ENCODE measurements around the gene H2BK1. TPM values are rescaled to one million over a fixed set of nuclear protein-coding genes. Genes with fewer than 3 reads are reported as not detected.
A peak's percentile ranks its signal among the peaks of the same experiment; 100 is the strongest.

Gene H2BK1
- polyA plus RNA-seq, 3 donors: not detected

DNA sequence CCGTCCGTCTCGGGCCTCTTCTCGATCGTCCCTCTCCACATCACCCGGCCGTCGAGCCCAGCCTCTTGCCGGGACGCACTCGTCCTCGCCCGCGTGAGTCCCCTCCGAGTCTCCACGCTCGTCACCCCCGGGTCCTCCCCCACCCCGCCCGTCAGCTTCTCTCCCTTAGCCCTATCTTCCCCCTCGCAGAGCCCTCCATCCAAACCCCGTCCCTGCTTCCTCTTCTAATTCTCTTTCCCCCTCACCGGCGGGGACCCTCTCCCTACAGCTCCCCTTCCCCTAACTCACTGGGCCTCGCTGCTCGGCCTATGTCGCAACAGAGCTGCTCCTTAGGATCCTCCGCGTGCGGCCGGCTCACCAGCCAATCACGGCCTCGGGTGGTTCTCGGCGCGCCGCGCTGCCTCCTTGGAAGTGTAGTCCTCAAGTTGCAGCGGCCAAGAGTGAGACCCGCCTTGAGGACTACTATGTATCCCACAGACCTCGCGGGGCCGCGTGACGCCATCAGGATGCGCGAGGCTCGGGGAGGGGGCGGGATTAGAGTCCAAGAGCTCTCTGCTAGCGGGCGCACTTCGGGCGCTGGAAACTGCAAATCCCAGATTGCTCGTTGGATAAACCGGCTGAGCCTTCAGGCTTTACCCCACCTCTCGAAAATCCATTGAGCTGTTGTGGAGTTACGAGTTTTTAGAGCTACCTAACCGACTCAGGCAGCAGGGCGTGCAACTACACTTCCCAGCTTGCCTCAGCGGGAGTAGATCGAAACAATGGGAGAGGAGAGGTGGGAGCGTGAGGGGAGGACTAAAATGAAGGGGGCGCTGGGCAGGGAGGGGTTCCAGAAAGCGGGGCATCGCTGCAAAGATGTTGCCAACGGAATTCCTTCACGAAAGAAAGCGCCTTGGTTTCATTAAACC, 16.8 kb upstream of the H2BK1 start, which contains the start of gene ABCF2:
ABCF2 (minus strand) TSS at position 331 of the 908 bp plus-strand sequence. CDS start 747 bp downstream, outside the sequence.
- Mint-ChIP-seq H3K4me3 (peak within 1 kb of the TSS; percentile 93 to 96), H3K4me1 (peaks cover 34% of the 10 kb centered on the region), H3K27me3 (ENCODE audit: low read depth in 3 of 3) (peaks cover 0 to 3% (median 1%) of the 10 kb centered on the region in 3 donors), H3K27ac (peak within 1 kb of the TSS; percentile 90 to 97 (median 93)), H3K9me3 (no peaks in the 10 kb centered on the region), H3K36me3 (peaks cover 32 to 33% of the 10 kb centered on the region in 2 donors)
- Histone ChIP-seq H3K27ac (ENCODE audit: low read depth in 1 of 2, low read length in 2 of 2) (peak within 1 kb of the TSS; percentile 51 to 85), H3K9ac (ENCODE audit: insufficient read depth, low read length, poor library complexity, severe bottlenecking) (peak within 1 kb of the TSS; percentile 71), H3K4me3 (replicated peaks in 1 of 3; ENCODE audit: low read depth in 2 of 3, low read length in 3 of 3) (peak within 1 kb of the TSS; percentile 47 to 94 (median 66)), H3K27me3 (ENCODE audit: control insufficient read depth in 2 of 2, insufficient read depth in 2 of 2, low read length in 2 of 2) (no peaks in the 10 kb centered on the region), H2AFZ (ENCODE audit: insufficient read depth, low read depth, low read length, poor library complexity, severe bottlenecking) (peak within 1 kb of the TSS; percentile 100), H3K36me3 (replicated peaks in 1 of 2; ENCODE audit: control insufficient read depth in 1 of 2, insufficient read depth in 2 of 2, low read length in 2 of 2) (peaks cover 28 to 30% of the 10 kb centered on the region in 2 donors), H3K9me3 (replicated peaks in 1 of 2; ENCODE audit: control insufficient read depth in 1 of 2, insufficient read depth in 1 of 2, low read length in 2 of 2) (no peaks in the 10 kb centered on the region), H3K4me1 (ENCODE audit: control insufficient read depth in 1 of 2, insufficient read depth in 2 of 2, low read length in 2 of 2) (peaks cover 29 to 34% of the 10 kb centered on the region in 2 donors), H4K20me1 (ENCODE audit: insufficient read depth, low read length) (no peaks in the 10 kb centered on the region), H3K4me2 (replicated peaks; ENCODE audit: extremely low read depth, low read length, poor library complexity, severe bottlenecking) (peak within 1 kb of the TSS; percentile 97), H3K79me2 (ENCODE audit: insufficient read depth, low read length) (peaks cover 19% of the 10 kb centered on the region)
- intact Hi-C loops (cut with micrococcal nuclease): loop anchor here (2.0 to 10.0 kb wide), 3 partner anchors 16 to 288 kb away; partner anchors contain the start of gene RHEB (in 1 of the 2)
- TF ChIP-seq, protein P1, sequence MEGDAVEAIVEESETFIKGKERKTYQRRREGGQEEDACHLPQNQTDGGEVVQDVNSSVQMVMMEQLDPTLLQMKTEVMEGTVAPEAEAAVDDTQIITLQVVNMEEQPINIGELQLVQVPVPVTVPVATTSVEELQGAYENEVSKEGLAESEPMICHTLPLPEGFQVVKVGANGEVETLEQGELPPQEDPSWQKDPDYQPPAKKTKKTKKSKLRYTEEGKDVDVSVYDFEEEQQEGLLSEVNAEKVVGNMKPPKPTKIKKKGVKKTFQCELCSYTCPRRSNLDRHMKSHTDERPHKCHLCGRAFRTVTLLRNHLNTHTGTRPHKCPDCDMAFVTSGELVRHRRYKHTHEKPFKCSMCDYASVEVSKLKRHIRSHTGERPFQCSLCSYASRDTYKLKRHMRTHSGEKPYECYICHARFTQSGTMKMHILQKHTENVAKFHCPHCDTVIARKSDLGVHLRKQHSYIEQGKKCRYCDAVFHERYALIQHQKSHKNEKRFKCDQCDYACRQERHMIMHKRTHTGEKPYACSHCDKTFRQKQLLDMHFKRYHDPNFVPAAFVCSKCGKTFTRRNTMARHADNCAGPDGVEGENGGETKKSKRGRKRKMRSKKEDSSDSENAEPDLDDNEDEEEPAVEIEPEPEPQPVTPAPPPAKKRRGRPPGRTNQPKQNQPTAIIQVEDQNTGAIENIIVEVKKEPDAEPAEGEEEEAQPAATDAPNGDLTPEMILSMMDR (IDR thresholded peaks at IDR 0.05): no peak
- 0% methylated on average over 59 of the region's 68 CpGs for WGBS (ENCODE audit: insufficient coverage)
- DNase-seq: peak; percentile 97 to 98 (median 98)

DNA sequence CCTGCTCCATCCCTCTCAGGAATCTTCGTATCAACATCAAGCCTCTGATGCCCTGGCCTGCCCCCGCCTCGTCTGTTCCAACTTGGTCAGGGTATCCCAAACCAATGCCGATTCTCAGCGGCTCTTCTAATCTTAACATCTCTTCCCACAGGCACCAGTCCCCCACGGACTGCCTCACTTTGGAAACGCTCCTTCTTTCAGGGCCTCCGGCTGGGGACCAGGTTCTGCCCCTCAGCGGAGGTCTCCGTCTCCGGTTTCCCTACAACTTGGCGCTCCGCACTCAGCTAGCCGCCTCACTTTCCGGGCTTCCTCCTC, 16.2 kb upstream of the H2BK1 start:
- H3K27me3 ChIP-seq (ENCODE audit: control insufficient read depth in 2 of 2, insufficient read depth in 2 of 2, low read length in 2 of 2): no peaks in the 10 kb centered on the region
- peak overlapping the region; percentile 97 for H3K4me2 ChIP-seq (replicated peaks; ENCODE audit: extremely low read depth, low read length, poor library complexity, severe bottlenecking)
- no peaks in the 10 kb centered on the region for H3K9me3 ChIP-seq (replicated peaks in 1 of 2; ENCODE audit: control insufficient read depth in 1 of 2, insufficient read depth in 1 of 2, low read length in 2 of 2)
- peaks cover 34 to 37% of the 10 kb centered on the region in 2 donors for H3K36me3 ChIP-seq (replicated peaks in 1 of 2; ENCODE audit: control insufficient read depth in 1 of 2, insufficient read depth in 2 of 2, low read length in 2 of 2)
- TF ChIP-seq, protein P1 (IDR thresholded peaks at IDR 0.05): no peak
- peak overlapping the region; percentile 90 to 97 (median 93) for H3K27ac Mint-ChIP-seq
- intact Hi-C loops (cut with micrococcal nuclease): loop anchor here (2.0 to 10.0 kb wide), 3 partner anchors 16 to 288 kb away; partner anchors contain the start of gene RHEB (in 1 of the 2)
- H2AFZ ChIP-seq (ENCODE audit: insufficient read depth, low read depth, low read length, poor library complexity, severe bottlenecking): peak overlapping the region; percentile 100
- 4% methylated on average over 14 of the region's 15 CpGs for WGBS (ENCODE audit: insufficient coverage)
- no peaks in the 10 kb centered on the region for H4K20me1 ChIP-seq (ENCODE audit: insufficient read depth, low read length)
- H3K4me3 Mint-ChIP-seq: peak overlapping the region; percentile 93 to 96
- peaks cover 34 to 39% of the 10 kb centered on the region in 2 donors for H3K36me3 Mint-ChIP-seq
- peaks cover 0 to 3% (median 0%) of the 10 kb centered on the region in 3 donors for H3K27me3 Mint-ChIP-seq (ENCODE audit: low read depth in 3 of 3)
- H3K27ac ChIP-seq (ENCODE audit: low read depth in 1 of 2, low read length in 2 of 2): peak overlapping the region; percentile 51 to 85
- H3K4me1 Mint-ChIP-seq: peaks cover 28% of the 10 kb centered on the region
- H3K79me2 ChIP-seq (ENCODE audit: insufficient read depth, low read length): peaks cover 19% of the 10 kb centered on the region
- DNase-seq: no peak
- peaks cover 23 to 28% of the 10 kb centered on the region in 2 donors for H3K4me1 ChIP-seq (ENCODE audit: control insufficient read depth in 1 of 2, insufficient read depth in 2 of 2, low read length in 2 of 2)
- peak overlapping the region; percentile 47 to 94 (median 51) for H3K4me3 ChIP-seq (replicated peaks in 1 of 3; ENCODE audit: low read depth in 2 of 3, low read length in 3 of 3)
- peak overlapping the region; percentile 71 for H3K9ac ChIP-seq (ENCODE audit: insufficient read depth, low read length, poor library complexity, severe bottlenecking)
- no peaks in the 10 kb centered on the region for H3K9me3 Mint-ChIP-seq

Data from CD14-positive monocyte (primary cell).